DND-41 (cell line): ENCODE results near the gene TRAP1.

Source experiments
- ATAC-seq: fragments of 200-7000 bp; cut with Tn5 transposase; 3 replicates; pipeline ENCODE4 v1.9.1; 2021; ENCODE audit warnings: low read depth; ENCODE audit not compliant: insufficient read depth
- DNase-seq: peaks from one replicate; pipeline ENCODE4 v3.0.0-alpha.2; 2020
- H2AFZ ChIP-seq: 2 replicates; pipeline ENCODE4 v1.6.0; 2012; ENCODE audit warnings: low read depth, low read length
- H3K27ac ChIP-seq: 2 replicates; pipeline ENCODE4 v1.5.1; 2012; ENCODE audit warnings: low read length, inconsistent platforms
- H3K27me3 ChIP-seq: fragments of 200-600 bp; sonication (generic); 2 replicates; pipeline ENCODE4 v1.6.0; 2012; ENCODE audit warnings: low read length, mild to moderate bottlenecking, inconsistent platforms; ENCODE audit not compliant: insufficient read depth, poor library complexity
- H3K36me3 ChIP-seq: 2 replicates; pipeline ENCODE4 v1.5.1; 2012; ENCODE audit warnings: low read length, inconsistent platforms; ENCODE audit not compliant: insufficient read depth
- H3K4me1 ChIP-seq: 2 replicates; pipeline ENCODE4 v1.5.1; 2012; ENCODE audit warnings: mild to moderate bottlenecking, low read length; ENCODE audit not compliant: insufficient read depth
- H3K4me2 ChIP-seq: 2 replicates; pipeline ENCODE4 v1.6.0; 2012; ENCODE audit warnings: mild to moderate bottlenecking, moderate library complexity, low read length, inconsistent platforms; ENCODE audit not compliant: insufficient read depth
- H3K4me3 ChIP-seq, 2 experiments: fragments of 200-600 bp in 1 of 2; shearing (Covaris generic) in 1 of 2; 2 replicates each; pipeline ENCODE4 v1.5.1; 2012 to 2016; ENCODE audit warnings: inconsistent platforms in 2 of 2, low read length in 2 of 2, mild to moderate bottlenecking in 2 of 2, low read depth in 1 of 2, moderate library complexity in 1 of 2
- H3K79me2 ChIP-seq: 2 replicates; pipeline ENCODE4 v1.6.0; 2012; ENCODE audit warnings: low read length, inconsistent platforms; ENCODE audit not compliant: insufficient read depth
- H3K9ac ChIP-seq: 2 replicates; pipeline ENCODE4 v1.6.0; 2012; ENCODE audit warnings: low read depth, mild to moderate bottlenecking, inconsistent platforms, low read length, moderate library complexity
- H3K9me3 ChIP-seq: 2 replicates; pipeline ENCODE4 v1.5.1; 2012; ENCODE audit warnings: low read length, moderate library complexity, mild to moderate bottlenecking, inconsistent platforms; ENCODE audit not compliant: insufficient read depth, severe bottlenecking
- H4K20me1 ChIP-seq: 2 replicates; pipeline ENCODE4 v1.6.0; 2012; ENCODE audit warnings: low read length; ENCODE audit not compliant: insufficient read depth
- EZH2 ChIP-seq: IDR thresholded peaks from 3 replicates; pipeline ENCODE4 v1.6.1; 2012; ENCODE audit warnings: borderline replicate concordance, low read depth, mild to moderate bottlenecking, moderate library complexity, low read length, inconsistent platforms; ENCODE audit not compliant: severe bottlenecking
- TF ChIP-seq, protein P1 (sequence below): IDR thresholded peaks from 2 replicates; pipeline ENCODE4 v1.5.1; 2012; ENCODE audit warnings: borderline replicate concordance, low read length, moderate library complexity, mild to moderate bottlenecking; ENCODE audit not compliant: poor library complexity, severe bottlenecking; ENCODE audit errors: extremely low read depth

The TRAP1 gene

DNA sequence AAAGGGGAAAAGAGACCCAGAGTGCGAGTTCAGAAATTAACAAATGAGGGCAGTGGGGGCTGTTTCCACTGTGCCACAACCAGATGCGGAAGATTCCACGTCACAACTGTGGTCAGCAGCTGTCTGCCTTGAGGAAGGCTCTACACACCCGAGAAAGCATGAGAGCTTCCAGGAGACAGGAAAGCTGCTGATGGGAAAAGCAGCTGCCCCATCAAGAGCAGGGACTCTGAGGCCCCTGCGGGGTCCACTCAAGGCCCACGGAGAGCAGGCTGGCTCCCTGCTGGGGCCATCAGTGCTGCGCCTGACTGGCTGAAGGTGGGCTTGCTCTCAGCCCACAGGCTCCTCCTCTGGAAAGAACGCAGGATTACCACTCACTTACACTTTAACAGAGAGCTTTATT, 14.8 kb upstream of the TRAP1 start:
- Histone ChIP-seq H3K9me3 (no peaks in the 10 kb centered on the region), H2AFZ (no peak overlapping the region), H3K79me2 (no peaks in the 10 kb centered on the region), H3K27ac (no peak overlapping the region), H3K27me3 (no peaks in the 10 kb centered on the region), H3K4me2 (no peak overlapping the region), H3K4me3 (no peak overlapping the region), H3K9ac (no peak overlapping the region), H4K20me1 (peaks cover 46% of the 10 kb centered on the region), H3K36me3 (peaks cover 92% of the 10 kb centered on the region), H3K4me1 (no peaks in the 10 kb centered on the region)
- no peak for DNase-seq
- ATAC-seq = no peak
- TF ChIP-seq, protein P1, sequence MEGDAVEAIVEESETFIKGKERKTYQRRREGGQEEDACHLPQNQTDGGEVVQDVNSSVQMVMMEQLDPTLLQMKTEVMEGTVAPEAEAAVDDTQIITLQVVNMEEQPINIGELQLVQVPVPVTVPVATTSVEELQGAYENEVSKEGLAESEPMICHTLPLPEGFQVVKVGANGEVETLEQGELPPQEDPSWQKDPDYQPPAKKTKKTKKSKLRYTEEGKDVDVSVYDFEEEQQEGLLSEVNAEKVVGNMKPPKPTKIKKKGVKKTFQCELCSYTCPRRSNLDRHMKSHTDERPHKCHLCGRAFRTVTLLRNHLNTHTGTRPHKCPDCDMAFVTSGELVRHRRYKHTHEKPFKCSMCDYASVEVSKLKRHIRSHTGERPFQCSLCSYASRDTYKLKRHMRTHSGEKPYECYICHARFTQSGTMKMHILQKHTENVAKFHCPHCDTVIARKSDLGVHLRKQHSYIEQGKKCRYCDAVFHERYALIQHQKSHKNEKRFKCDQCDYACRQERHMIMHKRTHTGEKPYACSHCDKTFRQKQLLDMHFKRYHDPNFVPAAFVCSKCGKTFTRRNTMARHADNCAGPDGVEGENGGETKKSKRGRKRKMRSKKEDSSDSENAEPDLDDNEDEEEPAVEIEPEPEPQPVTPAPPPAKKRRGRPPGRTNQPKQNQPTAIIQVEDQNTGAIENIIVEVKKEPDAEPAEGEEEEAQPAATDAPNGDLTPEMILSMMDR = no peak
- no peak for TF ChIP-seq EZH2

DNA sequence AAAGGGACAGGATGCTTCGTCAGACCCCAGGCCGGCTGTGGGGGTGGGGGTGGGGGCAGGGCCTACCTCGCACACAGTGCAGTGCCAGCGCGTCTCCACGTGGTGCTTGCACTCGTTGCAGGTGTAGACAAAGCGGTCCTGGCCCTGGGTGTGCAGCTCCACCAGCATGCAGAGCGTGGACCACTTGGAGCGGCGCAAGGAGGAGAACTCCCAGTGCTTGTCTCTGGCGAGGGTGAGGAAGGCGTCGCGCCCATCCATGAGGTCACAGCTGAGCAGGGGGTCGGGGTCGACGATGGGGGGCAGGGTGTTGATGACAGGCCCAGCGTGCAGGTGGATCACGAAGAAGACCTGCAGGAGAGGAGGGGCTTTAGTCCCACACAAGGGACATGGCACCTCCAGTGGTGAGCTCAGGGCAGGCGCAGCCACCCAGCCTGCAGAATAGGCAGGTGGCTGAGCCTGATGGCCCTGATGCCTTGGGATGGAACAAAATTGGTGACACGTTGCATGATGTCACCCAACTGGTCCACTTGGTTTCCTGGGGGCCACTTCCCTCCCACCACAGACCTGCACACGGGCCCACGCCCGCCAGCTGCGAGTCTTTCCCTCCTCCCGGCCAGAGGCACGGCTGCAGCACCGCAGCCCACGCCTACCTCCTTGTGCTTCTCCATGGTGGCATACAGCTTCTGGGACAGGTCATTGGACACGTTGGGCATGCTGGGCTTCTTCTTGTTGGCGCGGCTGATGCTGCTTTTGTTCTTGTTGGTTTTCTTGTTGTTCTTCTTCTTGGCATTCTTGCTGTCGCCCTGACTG, 14.0 kb upstream of the TRAP1 start:
- Histone ChIP-seq H3K79me2 (no peaks in the 10 kb centered on the region), H3K36me3 (peaks cover 87% of the 10 kb centered on the region), H2AFZ (no peak overlapping the region), H3K9ac (no peak overlapping the region), H4K20me1 (peaks cover 43% of the 10 kb centered on the region), H3K27ac (no peak overlapping the region), H3K9me3 (no peaks in the 10 kb centered on the region), H3K4me1 (no peaks in the 10 kb centered on the region), H3K4me2 (no peak overlapping the region), H3K4me3 (no peak overlapping the region), H3K27me3 (no peaks in the 10 kb centered on the region)
- ATAC-seq (no peak), DNase-seq (no peak)
- TF ChIP-seq, protein P1 = no peak
- TF ChIP-seq EZH2 = no peak

DNA sequence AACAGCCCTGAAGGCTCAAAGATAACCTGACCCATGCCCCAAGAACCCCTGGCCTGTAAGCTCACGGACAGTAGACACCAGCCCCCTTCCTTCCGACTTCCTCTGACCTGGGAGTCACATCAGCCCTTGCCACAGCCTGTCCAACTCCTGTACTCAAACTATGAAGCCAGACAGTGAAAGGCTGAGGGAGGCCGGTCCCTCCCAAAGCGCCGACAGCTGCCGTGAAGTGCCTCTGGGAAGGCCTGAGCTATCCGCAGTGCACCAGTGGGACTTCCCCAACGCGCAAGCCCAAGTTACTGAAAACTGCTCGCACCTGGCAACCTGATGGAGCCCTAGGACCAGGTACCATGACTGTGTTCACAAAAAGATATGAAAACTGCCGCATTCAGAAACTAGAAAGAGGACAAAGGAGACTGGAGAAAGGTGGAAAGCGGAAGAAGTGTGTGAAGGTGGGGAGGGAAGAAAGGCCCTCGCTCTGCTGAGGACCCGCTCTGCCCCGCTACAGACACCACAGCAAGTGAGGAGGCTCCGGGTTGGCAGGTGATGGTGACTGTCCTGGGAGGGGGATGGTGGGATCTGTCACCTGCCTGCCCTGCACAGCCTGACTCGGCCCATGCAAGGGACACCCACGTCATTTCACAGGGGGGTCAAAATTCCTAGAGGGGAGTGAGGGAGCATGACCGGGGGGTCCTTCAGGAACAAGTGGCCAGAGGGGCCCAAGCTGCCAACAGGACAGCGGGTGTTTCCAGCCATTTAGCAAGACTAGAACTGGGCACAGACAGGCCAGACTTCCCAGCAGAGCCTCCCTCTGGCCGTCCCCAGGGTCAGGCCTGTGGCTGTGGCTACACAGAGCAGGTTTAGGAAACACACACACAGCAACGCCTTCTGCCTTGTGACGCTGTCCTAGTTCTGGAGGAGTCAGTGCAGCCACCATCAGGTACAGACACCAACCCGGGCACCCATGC, 13.1 kb upstream of the TRAP1 start:
- H3K9me3 ChIP-seq = no peaks in the 10 kb centered on the region
- DNase-seq = no peak
- no peak for TF ChIP-seq EZH2
- TF ChIP-seq, protein P1 = no peak
- H3K79me2 ChIP-seq = no peaks in the 10 kb centered on the region
- H3K4me1 ChIP-seq = no peaks in the 10 kb centered on the region
- H3K4me2 ChIP-seq = no peak overlapping the region
- H2AFZ ChIP-seq = no peak overlapping the region
- H3K4me3 ChIP-seq = no peak overlapping the region
- H3K9ac ChIP-seq = no peak overlapping the region
- H3K27me3 ChIP-seq = no peaks in the 10 kb centered on the region
- peaks cover 46% of the 10 kb centered on the region for H4K20me1 ChIP-seq
- no peak for ATAC-seq
- no peak overlapping the region for H3K27ac ChIP-seq
- H3K36me3 ChIP-seq = peaks cover 78% of the 10 kb centered on the region
